Uterus (tissue), 4 donors: ENCODE results near the gene TEX13C. TPM values are rescaled to one million over a fixed set of nuclear protein-coding genes. Genes with fewer than 3 reads are reported as not detected.

Experiments used
- DNase-seq, 2 donors: peaks; one replicate each; pipeline ENCODE4 v3.0.0-alpha.2; 2019 to 2020
- H3K27ac ChIP-seq, 2 donors: fragments of 200-600 bp; sonication (generic); 1 replicate in 1 of 2; 2 replicates in 1 of 2; pipeline ENCODE4 v1.5.1; 2016 to 2018
- H3K27me3 ChIP-seq, 2 donors: fragments of 200-600 bp; sonication (generic); one replicate each; pipeline ENCODE4 v1.5.1; 2018 to 2019; ENCODE audit warnings: control low read depth in 1 of 2
- H3K36me3 ChIP-seq, 2 donors: fragments of 200-600 bp; sonication (generic); one replicate each; pipeline ENCODE4 v1.5.1; 2019; ENCODE audit warnings: control low read depth in 1 of 2
- H3K4me1 ChIP-seq, 2 donors: fragments of 200-600 bp; sonication (generic); one replicate each; pipeline ENCODE4 v1.5.1; 2018 to 2019; ENCODE audit warnings: control low read depth in 1 of 2
- H3K4me3 ChIP-seq, 2 donors: fragments of 200-600 bp; sonication (generic); 1 replicate in 1 of 2; 2 replicates in 1 of 2; pipeline ENCODE4 v1.5.1; 2018 to 2019; ENCODE audit warnings: mild to moderate bottlenecking in 1 of 2
- H3K9me3 ChIP-seq, 2 donors: fragments of 200-600 bp; sonication (generic); one replicate each; pipeline ENCODE4 v1.5.1; 2019; ENCODE audit warnings: control low read depth in 1 of 2
- CTCF ChIP-seq, 4 experiments: fragments of 200-600 bp in 2 of 4; fragments of 450-650 bp in 2 of 4; sonication (generic) in 2 of 4; IDR thresholded peaks; one replicate each; pipeline ENCODE4 v1.5.1; 2016 to 2019; ENCODE audit warnings: antibody characterized with exemption in 4 of 4, mild to moderate bottlenecking in 2 of 4, moderate library complexity in 1 of 4
- POLR2A ChIP-seq, 2 donors: fragments of 450-650 bp; IDR thresholded peaks; one replicate each; pipeline ENCODE4 v1.6.1; 2016; ENCODE audit warnings: antibody characterized with exemption in 2 of 2, mild to moderate bottlenecking in 1 of 2, moderate library complexity in 1 of 2
- intact Hi-C: fragments of 100-400 bp; cut with DNase I; formaldehyde crosslinking; loops from one replicate; pipeline ENCODE4 v1.15.1; 2023; ENCODE audit warnings: low total_unique reads
- total RNA-seq, 4 donors: library from RNA; depleted of rRNA in 3 of 4; stranded (reverse); fragments of >200 nt in 3 of 4; gene quantifications; one replicate each; pipeline versions ENCODE4 v1.1.0 to v1.2.4, GENCODE V29; 2014 to 2023
- donor health status: DM: yes; HTN: yes; CAD: no.

Gene TEX13C
- total RNA-seq: not detected

GRCh38 chrX:125319646-125320521 is at the start of gene TEX13C:
Gene TEX13C (plus strand): TSS chrX:125319871. CDS start chrX:125320120, 249 bp downstream.
- H3K36me3 ChIP-seq: no peaks in the 10 kb centered on the region
- no peak within 1 kb of the TSS for H3K4me3 ChIP-seq
- H3K27ac ChIP-seq: no peak within 1 kb of the TSS
- H3K27me3 ChIP-seq: no peaks in the 10 kb centered on the region
- no peaks in the 10 kb centered on the region for H3K4me1 ChIP-seq
- intact Hi-C loops: no loop called here
- no peaks in the 10 kb centered on the region for H3K9me3 ChIP-seq
- TF ChIP-seq POLR2A (IDR thresholded peaks at IDR 0.05) (no peak), CTCF (IDR thresholded peaks at IDR 0.05) (no peak)
- DNase-seq: no peak

GRCh38 chrX:125287282-125287681 is 32.4 kb upstream of the TEX13C start:
- no peaks in the 10 kb centered on the region for H3K9me3 ChIP-seq
- DNase-seq: no peak
- H3K36me3 ChIP-seq: no peaks in the 10 kb centered on the region
- intact Hi-C loops: no loop called here
- H3K4me1 ChIP-seq: no peaks in the 10 kb centered on the region
- no peak overlapping the region for H3K4me3 ChIP-seq
- TF ChIP-seq CTCF (IDR thresholded peaks at IDR 0.05) (no peak), POLR2A (IDR thresholded peaks at IDR 0.05) (no peak)
- no peak overlapping the region for H3K27ac ChIP-seq
- H3K27me3 ChIP-seq: no peaks in the 10 kb centered on the region

GRCh38 chrX:125288343-125288742 is 31.3 kb upstream of the TEX13C start:
- TF ChIP-seq POLR2A (IDR thresholded peaks at IDR 0.05): no peak
- TF ChIP-seq CTCF (IDR thresholded peaks at IDR 0.05): no peak
- Histone ChIP-seq H3K27me3 (no peaks in the 10 kb centered on the region), H3K9me3 (no peaks in the 10 kb centered on the region), H3K4me1 (no peaks in the 10 kb centered on the region), H3K27ac (no peak overlapping the region), H3K36me3 (no peaks in the 10 kb centered on the region), H3K4me3 (no peak overlapping the region)
- intact Hi-C loops: no loop called here
- DNase-seq: no peak

GRCh38 chrX:125289209-125289608 is 30.5 kb upstream of the TEX13C start:
- Histone ChIP-seq H3K9me3 (no peaks in the 10 kb centered on the region), H3K4me1 (no peaks in the 10 kb centered on the region), H3K27me3 (no peaks in the 10 kb centered on the region), H3K4me3 (no peak overlapping the region), H3K27ac (no peak overlapping the region), H3K36me3 (no peaks in the 10 kb centered on the region)
- TF ChIP-seq POLR2A (IDR thresholded peaks at IDR 0.05) (no peak), CTCF (IDR thresholded peaks at IDR 0.05) (no peak)
- DNase-seq: no peak
- intact Hi-C loops: no loop called here

GRCh38 chrX:125289920-125290319 is 29.8 kb upstream of the TEX13C start:
- no peak for DNase-seq

More at GRCh38 chrX:125289920-125290319, 29.8 kb upstream of the TEX13C start:
- Histone ChIP-seq H3K9me3 (no peaks in the 10 kb centered on the region), H3K4me3 (no peak overlapping the region), H3K4me1 (no peaks in the 10 kb centered on the region), H3K36me3 (no peaks in the 10 kb centered on the region), H3K27me3 (no peaks in the 10 kb centered on the region), H3K27ac (no peak overlapping the region)
- intact Hi-C loops: no loop called here
- TF ChIP-seq CTCF (IDR thresholded peaks at IDR 0.05): no peak
- no peak for TF ChIP-seq POLR2A (IDR thresholded peaks at IDR 0.05)
